ENCODE measurements around the gene MLLT10.
A peak's percentile ranks its signal among the peaks of the same experiment; 100 is the strongest.

MLLT10 gene

DNA sequence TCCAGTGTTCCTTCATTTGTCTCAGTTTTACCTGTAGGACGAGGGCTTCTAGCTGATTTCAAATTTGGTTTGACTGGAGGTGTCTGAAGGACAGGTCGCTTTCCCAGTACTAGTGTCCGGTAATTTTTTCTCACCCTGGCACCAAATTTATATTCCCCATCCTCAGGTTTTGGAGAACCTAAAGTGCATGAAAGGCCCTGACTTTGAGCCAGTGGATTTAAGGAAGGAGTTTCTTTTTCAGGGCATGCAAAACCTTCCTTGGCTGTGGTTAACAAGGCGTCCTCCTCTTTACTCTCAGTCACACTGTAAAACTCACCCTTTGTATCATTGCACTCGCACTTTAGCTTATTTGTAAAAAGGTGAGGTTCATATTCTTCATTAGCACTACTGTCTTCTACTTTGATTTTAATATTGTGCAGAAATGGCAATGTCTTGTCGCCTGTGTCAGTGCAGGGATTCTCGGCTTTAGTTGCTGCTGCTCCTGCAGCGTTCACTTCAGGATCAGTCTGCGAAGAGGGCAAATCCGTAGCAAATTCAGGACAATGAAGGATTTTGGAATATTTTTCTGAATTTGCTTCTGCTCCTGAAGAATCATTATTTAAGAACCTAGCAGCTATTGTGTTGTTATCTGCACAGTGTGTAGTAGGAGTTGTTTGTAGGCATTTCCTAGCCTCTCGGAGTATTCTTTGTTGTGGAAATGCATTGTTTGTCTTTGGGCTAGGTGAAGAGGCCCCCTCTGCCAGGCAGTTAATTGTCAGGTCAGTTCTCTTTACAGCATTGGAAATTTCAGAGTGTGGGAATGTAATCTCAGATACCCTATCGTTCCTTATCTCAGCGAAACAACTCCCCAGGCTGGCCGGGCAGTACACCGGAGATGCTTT, 18.4 kb upstream of the MLLT10 start:
- H3K4me1 ChIP-seq (ENCODE audit: insufficient read depth, low read length) = peaks cover 29% of the 10 kb centered on the region
- no peaks in the 10 kb centered on the region for H3K27me3 ChIP-seq (ENCODE audit: insufficient read depth, low read length)
- H3K36me3 ChIP-seq (ENCODE audit: insufficient read depth, low read length) = peaks cover 46% of the 10 kb centered on the region
- no peak overlapping the region for H2AFZ ChIP-seq (ENCODE audit: low read depth, low read length)
- H3K4me3 ChIP-seq (ENCODE audit: low read length) = peak overlapping the region; percentile 100
- H3K9me3 ChIP-seq (ENCODE audit: low read length) = no peaks in the 10 kb centered on the region

DNA sequence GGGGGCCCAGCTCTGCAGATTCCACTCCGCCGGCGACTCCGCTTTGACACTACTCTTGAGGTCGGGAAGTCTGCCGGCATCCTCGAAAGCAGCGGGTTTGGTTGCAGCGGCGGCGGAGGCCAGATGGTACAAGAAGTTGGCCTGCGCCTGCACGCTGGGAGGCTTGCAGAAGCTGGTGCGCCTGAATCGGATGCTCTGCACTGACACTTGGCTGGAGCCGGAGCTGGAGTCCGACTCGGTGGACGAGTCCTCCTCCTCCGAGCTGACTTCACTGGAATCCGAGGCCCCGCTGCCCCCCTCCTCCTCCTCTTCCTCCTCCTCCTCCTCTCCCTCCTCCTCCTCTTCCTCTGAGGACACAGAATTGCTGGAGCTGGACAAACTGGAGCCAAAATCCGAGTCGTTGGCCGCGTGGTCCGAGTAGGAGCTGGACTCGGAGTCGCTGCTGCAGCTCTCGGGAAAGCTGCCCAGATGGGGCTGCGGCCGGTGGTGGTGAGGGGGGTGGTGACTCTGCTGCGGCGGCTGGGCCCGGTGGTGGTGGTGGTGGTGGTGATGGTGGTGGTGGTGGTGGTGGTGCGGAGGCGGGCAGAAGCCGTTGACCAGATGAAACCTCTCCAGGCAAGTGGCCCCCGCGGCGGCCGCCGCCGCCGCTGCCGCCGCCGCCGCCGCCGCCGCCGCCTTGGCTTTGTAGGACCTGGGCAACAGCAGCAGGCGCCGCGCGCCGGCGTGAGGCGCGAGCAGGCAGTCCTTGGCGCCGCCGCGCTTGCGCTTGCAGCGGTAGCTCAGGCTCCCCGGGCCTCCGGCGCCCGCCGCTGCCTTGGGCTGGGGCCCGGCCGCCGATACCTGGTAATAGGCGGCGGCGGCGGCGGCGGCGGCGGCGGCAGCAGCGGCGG, 17.5 kb upstream of the MLLT10 start:
- Histone ChIP-seq H3K4me3 (ENCODE audit: low read length) (peak overlapping the region; percentile 100), H3K36me3 (ENCODE audit: insufficient read depth, low read length) (peaks cover 45% of the 10 kb centered on the region), H2AFZ (ENCODE audit: low read depth, low read length) (no peak overlapping the region), H3K9me3 (ENCODE audit: low read length) (no peaks in the 10 kb centered on the region), H3K27me3 (ENCODE audit: insufficient read depth, low read length) (no peaks in the 10 kb centered on the region), H3K4me1 (ENCODE audit: insufficient read depth, low read length) (peaks cover 30% of the 10 kb centered on the region)

- Histone ChIP-seq H3K9me3 (ENCODE audit: low read length) (no peaks in the 10 kb centered on the region), H2AFZ (ENCODE audit: low read depth, low read length) (no peak overlapping the region), H3K4me3 (ENCODE audit: low read length) (peak overlapping the region; percentile 100), H3K27me3 (ENCODE audit: insufficient read depth, low read length) (no peaks in the 10 kb centered on the region), H3K36me3 (ENCODE audit: insufficient read depth, low read length) (peaks cover 37% of the 10 kb centered on the region), H3K4me1 (ENCODE audit: insufficient read depth, low read length) (peaks cover 39% of the 10 kb centered on the region)
Observed at GRCh38 chr10:21517134-21518031, 16.6 kb upstream of the MLLT10 start.

DNA sequence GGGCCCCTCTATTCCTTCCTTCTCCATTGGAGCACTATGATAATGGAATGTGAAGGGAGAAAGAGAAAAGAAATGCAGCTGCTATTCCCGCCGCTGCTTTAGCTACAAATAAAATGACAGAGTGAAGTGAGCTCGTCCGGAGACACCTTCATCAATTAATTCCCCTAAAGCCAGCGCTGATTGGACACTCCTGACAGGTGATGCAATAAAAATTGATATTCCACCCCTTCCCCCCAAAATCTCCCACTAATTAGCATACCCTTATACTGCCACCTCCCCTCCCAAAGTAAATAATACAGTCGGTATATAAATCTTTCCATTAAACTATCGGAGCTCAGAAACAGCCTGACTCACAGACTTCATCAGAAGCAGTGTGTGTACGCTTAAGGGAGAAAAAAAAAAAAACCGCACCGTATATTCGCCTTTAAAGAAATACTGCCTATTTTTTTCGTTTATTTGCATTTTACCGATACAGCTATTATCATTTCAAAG, 15.8 kb upstream of the MLLT10 start:
- Histone ChIP-seq H3K36me3 (ENCODE audit: insufficient read depth, low read length) (peaks cover 29% of the 10 kb centered on the region), H3K4me3 (ENCODE audit: low read length) (peak overlapping the region; percentile 100), H2AFZ (ENCODE audit: low read depth, low read length) (no peak overlapping the region), H3K9me3 (ENCODE audit: low read length) (no peaks in the 10 kb centered on the region), H3K4me1 (ENCODE audit: insufficient read depth, low read length) (peaks cover 47% of the 10 kb centered on the region), H3K27me3 (ENCODE audit: insufficient read depth, low read length) (no peaks in the 10 kb centered on the region)

GRCh38 chr10:21518641-21519396, 15.2 kb upstream of the MLLT10 start:
- Histone ChIP-seq H3K4me3 (ENCODE audit: low read length) (peak overlapping the region; percentile 100), H3K4me1 (ENCODE audit: insufficient read depth, low read length) (peaks cover 53% of the 10 kb centered on the region), H3K36me3 (ENCODE audit: insufficient read depth, low read length) (peaks cover 24% of the 10 kb centered on the region), H3K9me3 (ENCODE audit: low read length) (no peaks in the 10 kb centered on the region), H3K27me3 (ENCODE audit: insufficient read depth, low read length) (no peaks in the 10 kb centered on the region), H2AFZ (ENCODE audit: low read depth, low read length) (no peak overlapping the region)

GRCh38 chr10:21519397-21519933, 14.6 kb upstream of the MLLT10 start:
- Histone ChIP-seq H3K4me3 (ENCODE audit: low read length) (peak overlapping the region; percentile 100), H3K36me3 (ENCODE audit: insufficient read depth, low read length) (peaks cover 20% of the 10 kb centered on the region), H3K4me1 (ENCODE audit: insufficient read depth, low read length) (peaks cover 56% of the 10 kb centered on the region), H2AFZ (ENCODE audit: low read depth, low read length) (no peak overlapping the region), H3K9me3 (ENCODE audit: low read length) (no peaks in the 10 kb centered on the region), H3K27me3 (ENCODE audit: insufficient read depth, low read length) (no peaks in the 10 kb centered on the region)

- Histone ChIP-seq H3K4me1 (ENCODE audit: insufficient read depth, low read length) (peaks cover 56% of the 10 kb centered on the region), H2AFZ (ENCODE audit: low read depth, low read length) (no peak overlapping the region), H3K9me3 (ENCODE audit: low read length) (no peaks in the 10 kb centered on the region), H3K4me3 (ENCODE audit: low read length) (peak overlapping the region; percentile 100), H3K27me3 (ENCODE audit: insufficient read depth, low read length) (no peaks in the 10 kb centered on the region), H3K36me3 (ENCODE audit: insufficient read depth, low read length) (peaks cover 16% of the 10 kb centered on the region)
Observed at GRCh38 chr10:21519941-21520436, 14.0 kb upstream of the MLLT10 start.

- H3K36me3 ChIP-seq (ENCODE audit: insufficient read depth, low read length) = peaks cover 10% of the 10 kb centered on the region
- no peak overlapping the region for H2AFZ ChIP-seq (ENCODE audit: low read depth, low read length)
- H3K4me1 ChIP-seq (ENCODE audit: insufficient read depth, low read length) = peaks cover 55% of the 10 kb centered on the region
- peak overlapping the region; percentile 10 for H3K4me3 ChIP-seq (ENCODE audit: low read length)
- no peaks in the 10 kb centered on the region for H3K9me3 ChIP-seq (ENCODE audit: low read length)
- no peaks in the 10 kb centered on the region for H3K27me3 ChIP-seq (ENCODE audit: insufficient read depth, low read length)
Observed at GRCh38 chr10:21520509-21520908, 13.5 kb upstream of the MLLT10 start.

DNA sequence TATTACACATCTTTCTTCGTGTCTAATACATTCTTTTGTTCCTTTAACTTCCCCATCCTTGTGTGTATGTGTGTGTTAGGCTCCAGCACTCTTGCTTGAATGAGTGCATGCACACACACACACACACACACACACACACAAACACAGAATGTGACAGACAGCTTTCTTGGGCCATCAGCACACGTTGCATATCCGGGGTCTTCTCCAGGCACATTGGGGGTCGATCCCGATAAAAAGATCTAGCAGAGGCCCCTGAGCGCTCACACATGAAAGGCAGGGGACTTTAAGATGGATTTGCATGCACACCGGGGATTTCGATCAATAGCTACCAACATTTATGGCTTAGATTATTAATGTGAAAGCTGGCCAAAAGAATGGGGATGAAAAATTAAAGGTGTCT, 13.1 kb upstream of the MLLT10 start:
- H3K9me3 ChIP-seq (ENCODE audit: low read length) = no peaks in the 10 kb centered on the region
- no peaks in the 10 kb centered on the region for H3K27me3 ChIP-seq (ENCODE audit: insufficient read depth, low read length)
- H3K4me1 ChIP-seq (ENCODE audit: insufficient read depth, low read length) = peaks cover 54% of the 10 kb centered on the region
- no peak overlapping the region for H2AFZ ChIP-seq (ENCODE audit: low read depth, low read length)
- peaks cover 6% of the 10 kb centered on the region for H3K36me3 ChIP-seq (ENCODE audit: insufficient read depth, low read length)
- no peak overlapping the region for H3K4me3 ChIP-seq (ENCODE audit: low read length)

DNA sequence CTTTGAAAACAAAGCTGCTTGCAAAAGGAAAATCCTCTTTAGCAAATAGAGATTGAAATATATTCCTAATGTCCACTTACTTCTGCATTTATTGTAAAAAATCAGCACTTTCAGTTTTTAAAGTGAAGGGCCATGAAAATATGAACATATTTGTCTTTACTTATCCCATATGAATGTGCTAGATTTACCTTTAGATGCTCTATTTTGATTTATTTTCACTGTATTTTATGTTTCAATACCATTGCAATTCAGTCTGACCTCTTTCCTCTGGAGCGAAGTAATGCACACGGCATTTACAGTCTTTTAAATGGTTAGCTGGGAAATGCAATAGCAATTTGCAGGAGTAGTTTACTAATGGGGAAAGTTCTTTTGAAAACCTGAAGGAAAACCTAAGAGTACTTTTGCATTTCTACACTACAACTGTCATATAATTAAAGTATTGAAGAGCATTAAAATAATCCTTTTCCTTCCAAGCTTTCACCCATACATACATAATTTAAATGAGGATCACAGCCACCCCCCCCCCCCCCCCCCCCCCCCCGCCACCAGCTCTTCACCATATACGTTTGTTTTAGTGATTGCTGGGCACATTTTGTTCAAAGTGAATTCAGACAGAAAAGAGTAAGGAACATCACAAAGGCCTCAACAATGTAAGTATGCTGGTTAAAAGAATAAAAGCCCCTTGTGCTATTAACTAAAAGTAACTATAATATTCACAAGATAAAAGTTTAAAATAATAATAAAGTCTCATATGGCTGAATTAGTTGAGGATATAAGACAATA, 12.1 kb upstream of the MLLT10 start:
- no peak overlapping the region for H2AFZ ChIP-seq (ENCODE audit: low read depth, low read length)
- no peaks in the 10 kb centered on the region for H3K36me3 ChIP-seq (ENCODE audit: insufficient read depth, low read length)
- H3K4me3 ChIP-seq (ENCODE audit: low read length) = peak overlapping the region; percentile 3
- no peaks in the 10 kb centered on the region for H3K27me3 ChIP-seq (ENCODE audit: insufficient read depth, low read length)
- peaks cover 54% of the 10 kb centered on the region for H3K4me1 ChIP-seq (ENCODE audit: insufficient read depth, low read length)
- H3K9me3 ChIP-seq (ENCODE audit: low read length) = no peaks in the 10 kb centered on the region

Data from neuron (in vitro differentiated cells).